Type B pancreatic cell (in vitro differentiated cells): ENCODE measurements around the gene FLVCR2. TPM values are rescaled to one million over a fixed set of nuclear protein-coding genes. Genes with fewer than 3 reads are reported as not detected.
A peak's percentile ranks its signal among the peaks of the same experiment; 100 is the strongest.

Experiments
- DNase-seq: peaks from one replicate; pipeline ENCODE4 v3.0.0; 2021; ENCODE audit warnings: mixed read lengths; ENCODE audit not compliant: unreplicated experiment; ENCODE audit errors: extremely low spot score
- H3K27ac Mint-ChIP-seq: 2 replicates; pipeline ENCODE4 v1.8.0; 2021; ENCODE audit warnings: mild to moderate bottlenecking, mixed read lengths
- H3K27me3 Mint-ChIP-seq: 2 replicates; pipeline ENCODE4 v1.8.0; 2021; ENCODE audit warnings: mixed read lengths
- H3K36me3 Mint-ChIP-seq: 2 replicates; pipeline ENCODE4 v1.8.0; 2021; ENCODE audit warnings: mixed read lengths
- H3K4me1 Mint-ChIP-seq: one replicate; pipeline ENCODE4 v1.8.0; 2021; ENCODE audit warnings: mixed read lengths; ENCODE audit not compliant: unreplicated experiment
- H3K4me3 Mint-ChIP-seq: 2 replicates; pipeline ENCODE4 v1.8.0; 2021; ENCODE audit warnings: mild to moderate bottlenecking, mixed read lengths
- H3K9me3 Mint-ChIP-seq: 2 replicates; pipeline ENCODE4 v1.8.0; 2021; ENCODE audit warnings: mixed read lengths
- total RNA-seq: library from RNA; stranded (reverse); gene quantifications from 2 replicates; pipeline ENCODE4 v1.2.1, GENCODE V29; 2021; ENCODE audit warnings: low replicate concordance
- TF ChIP-seq, protein P1 (sequence below): fragments of 200-600 bp; sonication (generic); conservative IDR thresholded peaks from 2 replicates; pipeline ENCODE4 v1.5.0; 2021; ENCODE audit warnings: antibody characterized with exemption, mild to moderate bottlenecking

Gene FLVCR2
- total RNA-seq, 1 donor from 2014 or later: 5.6 TPM

DNA sequence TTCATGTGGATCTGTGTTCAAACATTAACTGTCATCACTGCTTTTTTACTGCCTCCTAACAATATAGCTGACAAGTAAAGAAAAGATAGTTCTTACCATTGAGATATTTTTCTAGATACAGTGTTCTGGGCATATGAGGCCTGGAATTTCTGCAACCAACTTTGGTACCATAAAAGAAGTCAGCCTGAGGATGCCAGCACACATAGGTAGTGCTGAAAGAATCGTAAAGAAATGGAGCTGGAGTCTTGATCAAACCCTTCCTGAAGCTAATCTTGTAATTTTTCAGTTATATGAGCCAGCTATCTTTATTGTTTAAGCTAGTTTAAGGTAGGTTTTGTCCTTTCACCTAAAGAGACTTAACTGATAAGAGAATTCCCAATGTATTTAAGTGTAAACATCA is 70.9 kb downstream of the FLVCR2 start:
- H3K27me3 Mint-ChIP-seq: no peaks in the 10 kb centered on the region
- H3K4me3 Mint-ChIP-seq: no peak overlapping the region
- H3K27ac Mint-ChIP-seq: peak overlapping the region; percentile 98
- no peak for DNase-seq
- H3K9me3 Mint-ChIP-seq: no peaks in the 10 kb centered on the region
- peaks cover 13% of the 10 kb centered on the region for H3K4me1 Mint-ChIP-seq
- peaks cover 25% of the 10 kb centered on the region for H3K36me3 Mint-ChIP-seq
- TF ChIP-seq, protein P1, sequence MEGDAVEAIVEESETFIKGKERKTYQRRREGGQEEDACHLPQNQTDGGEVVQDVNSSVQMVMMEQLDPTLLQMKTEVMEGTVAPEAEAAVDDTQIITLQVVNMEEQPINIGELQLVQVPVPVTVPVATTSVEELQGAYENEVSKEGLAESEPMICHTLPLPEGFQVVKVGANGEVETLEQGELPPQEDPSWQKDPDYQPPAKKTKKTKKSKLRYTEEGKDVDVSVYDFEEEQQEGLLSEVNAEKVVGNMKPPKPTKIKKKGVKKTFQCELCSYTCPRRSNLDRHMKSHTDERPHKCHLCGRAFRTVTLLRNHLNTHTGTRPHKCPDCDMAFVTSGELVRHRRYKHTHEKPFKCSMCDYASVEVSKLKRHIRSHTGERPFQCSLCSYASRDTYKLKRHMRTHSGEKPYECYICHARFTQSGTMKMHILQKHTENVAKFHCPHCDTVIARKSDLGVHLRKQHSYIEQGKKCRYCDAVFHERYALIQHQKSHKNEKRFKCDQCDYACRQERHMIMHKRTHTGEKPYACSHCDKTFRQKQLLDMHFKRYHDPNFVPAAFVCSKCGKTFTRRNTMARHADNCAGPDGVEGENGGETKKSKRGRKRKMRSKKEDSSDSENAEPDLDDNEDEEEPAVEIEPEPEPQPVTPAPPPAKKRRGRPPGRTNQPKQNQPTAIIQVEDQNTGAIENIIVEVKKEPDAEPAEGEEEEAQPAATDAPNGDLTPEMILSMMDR: no peak

DNA sequence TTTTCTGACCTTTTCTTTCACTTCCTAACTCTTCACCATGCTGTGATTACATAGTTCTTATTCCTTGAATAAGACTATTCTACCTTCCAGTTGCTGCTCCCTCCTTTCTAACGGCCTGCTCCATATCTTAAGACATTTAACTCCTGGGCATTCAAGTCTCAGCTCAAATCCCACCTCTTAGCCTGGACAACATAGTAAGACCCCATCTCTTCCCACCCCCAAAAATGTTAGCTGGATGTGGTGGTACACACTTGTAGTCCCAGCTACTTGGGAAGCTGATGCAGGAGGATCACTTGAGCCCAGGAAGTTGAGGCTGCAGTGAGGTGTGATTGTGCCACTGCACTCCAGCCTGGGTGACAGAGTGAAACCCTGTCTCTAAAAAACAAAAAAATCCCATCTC is 71.4 kb downstream of the FLVCR2 start:
- peak overlapping the region; percentile 98 for H3K27ac Mint-ChIP-seq
- no peaks in the 10 kb centered on the region for H3K27me3 Mint-ChIP-seq
- peaks cover 24% of the 10 kb centered on the region for H3K36me3 Mint-ChIP-seq
- TF ChIP-seq, protein P1: no peak
- no peak overlapping the region for H3K4me3 Mint-ChIP-seq
- H3K9me3 Mint-ChIP-seq: no peaks in the 10 kb centered on the region
- peaks cover 13% of the 10 kb centered on the region for H3K4me1 Mint-ChIP-seq
- no peak for DNase-seq

DNA sequence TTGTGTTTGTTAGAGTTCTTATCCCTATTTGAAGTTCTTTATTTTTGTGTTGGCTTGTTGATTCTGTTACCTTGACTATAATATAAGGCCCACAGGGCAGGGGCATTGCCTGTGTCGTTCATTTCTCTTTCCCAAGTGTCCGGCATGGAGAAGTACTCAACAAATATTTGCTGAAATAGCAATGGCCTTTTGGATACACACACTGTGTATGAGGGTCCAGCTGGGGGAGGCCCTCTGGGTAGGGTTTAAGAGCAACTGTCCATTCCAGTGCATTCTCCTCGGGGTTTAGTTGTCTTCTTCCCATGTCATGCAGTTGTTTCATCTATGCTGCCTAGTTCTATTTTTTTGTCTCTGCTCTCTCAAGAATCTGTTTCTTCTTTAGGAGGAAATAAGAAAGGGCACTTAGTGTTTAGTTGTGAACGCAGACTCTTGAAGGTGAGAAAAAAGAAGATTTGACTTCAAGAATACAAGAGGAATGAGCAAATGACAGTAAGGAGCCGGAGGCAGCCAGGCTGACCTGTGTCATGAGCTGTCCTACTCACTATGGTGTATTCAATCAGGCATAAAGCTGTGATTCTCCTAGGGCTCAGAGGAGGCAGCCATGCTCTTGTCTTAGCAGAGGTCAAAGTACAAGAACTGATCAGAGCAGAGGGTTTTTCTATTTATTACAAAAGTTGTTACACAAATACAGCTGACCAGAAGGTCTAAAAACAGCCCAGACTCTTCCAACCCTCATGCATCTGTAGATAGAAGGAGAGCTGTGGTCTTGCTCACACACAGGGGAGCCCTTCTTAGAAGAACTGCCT is 72.0 kb downstream of the FLVCR2 start:
- H3K27ac Mint-ChIP-seq: peak overlapping the region; percentile 98

DNA sequence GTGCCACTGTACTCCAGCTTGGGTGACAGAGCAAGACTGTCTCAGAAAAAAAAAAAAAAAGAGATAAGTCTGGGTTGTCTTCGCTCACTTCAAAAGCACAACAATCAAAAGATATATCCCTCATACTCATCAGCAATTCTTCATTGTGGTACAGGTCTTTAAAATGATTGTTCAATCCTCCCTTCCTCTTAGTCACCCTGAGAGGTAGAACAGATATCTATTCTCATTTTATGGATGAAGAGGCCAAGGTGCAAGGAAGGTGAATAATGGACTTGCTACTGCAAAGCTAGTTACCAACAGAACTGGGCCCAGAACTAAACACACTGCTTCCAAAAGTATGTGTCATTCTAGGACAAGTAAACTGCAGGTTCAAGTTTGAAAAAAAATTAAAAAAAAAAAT is 75.1 kb downstream of the FLVCR2 start:
- H3K9me3 Mint-ChIP-seq: no peaks in the 10 kb centered on the region
- peaks cover 25% of the 10 kb centered on the region for H3K36me3 Mint-ChIP-seq
- no peaks in the 10 kb centered on the region for H3K27me3 Mint-ChIP-seq

More for the DNA sequence above, 72.0 kb downstream of the FLVCR2 start:
- H3K36me3 Mint-ChIP-seq: peaks cover 25% of the 10 kb centered on the region
- H3K9me3 Mint-ChIP-seq: no peaks in the 10 kb centered on the region
- peaks cover 13% of the 10 kb centered on the region for H3K4me1 Mint-ChIP-seq
- DNase-seq: no peak
- no peak overlapping the region for H3K4me3 Mint-ChIP-seq
- H3K27me3 Mint-ChIP-seq: no peaks in the 10 kb centered on the region
- TF ChIP-seq, protein P1: no peak

DNA sequence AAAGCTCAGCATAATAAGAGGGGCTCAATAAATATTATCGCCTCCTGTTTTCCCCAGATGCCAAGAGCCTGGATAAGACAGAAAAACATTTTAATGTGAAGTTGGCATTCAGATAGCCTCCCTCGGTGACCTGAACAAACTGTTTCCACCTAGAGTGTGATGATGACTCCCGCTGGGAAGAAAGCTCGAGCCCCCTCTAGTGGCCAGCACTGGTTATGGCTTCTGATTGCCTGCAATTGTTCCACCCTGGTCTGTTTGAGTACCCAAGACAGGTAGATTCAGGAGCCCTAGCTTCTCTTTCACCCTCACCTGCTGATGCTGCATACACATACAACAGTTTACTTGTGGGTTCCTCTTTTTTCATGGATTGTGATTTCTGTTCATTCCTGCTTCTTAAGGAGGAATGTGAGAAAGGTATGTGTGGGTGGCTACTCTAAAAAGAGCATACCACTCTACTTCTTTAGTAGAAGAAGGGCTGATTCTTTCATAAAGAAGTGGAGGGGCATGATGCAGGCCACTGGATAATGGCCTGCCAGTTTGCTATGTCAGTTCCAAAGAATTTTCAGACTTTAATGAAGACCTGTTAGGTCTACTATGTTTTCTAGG is 75.8 kb downstream of the FLVCR2 start:
- DNase-seq: peak; percentile 85
- H3K36me3 Mint-ChIP-seq: peaks cover 24% of the 10 kb centered on the region
- no peak overlapping the region for H3K4me3 Mint-ChIP-seq
- TF ChIP-seq, protein P1: peak; percentile 96
- H3K9me3 Mint-ChIP-seq: no peaks in the 10 kb centered on the region
- H3K4me1 Mint-ChIP-seq: peaks cover 11% of the 10 kb centered on the region
- no peaks in the 10 kb centered on the region for H3K27me3 Mint-ChIP-seq
- H3K27ac Mint-ChIP-seq: peak overlapping the region; percentile 39

More for the DNA sequence above, 75.1 kb downstream of the FLVCR2 start:
- H3K27ac Mint-ChIP-seq: no peak overlapping the region
- H3K4me3 Mint-ChIP-seq: no peak overlapping the region
- H3K4me1 Mint-ChIP-seq: peaks cover 9% of the 10 kb centered on the region
- TF ChIP-seq, protein P1: no peak
- DNase-seq: no peak
